Thymus (tissue), 11 donors: Measurements from ENCODE around the gene TGFB1. TPM values are rescaled to one million over a fixed set of nuclear protein-coding genes. Genes with fewer than 3 reads are reported as not detected.

Experiments
- DNase-seq, 9 donors: peaks; one replicate each; pipeline ENCODE4 v3.0.0-alpha.2; 2013; ENCODE audit warnings: low spot score in 9 of 9, low read depth in 6 of 9, missing footprints in 1 of 9
- H3K27ac ChIP-seq, 2 donors: one replicate each; pipeline ENCODE4 v1.5.1; 2013; ENCODE audit warnings: control low read depth in 1 of 2, low read depth in 1 of 2, low read length in 1 of 2, mild to moderate bottlenecking in 1 of 2, moderate library complexity in 1 of 2
- H3K27me3 ChIP-seq, 2 donors: one replicate each; pipeline ENCODE4 v1.5.1; 2013; ENCODE audit warnings: low read length in 1 of 2; ENCODE audit not compliant: control insufficient read depth in 2 of 2, insufficient read depth in 1 of 2
- H3K36me3 ChIP-seq, 2 donors: one replicate each; pipeline ENCODE4 v1.5.1; 2013; ENCODE audit warnings: low read length in 1 of 2, mild to moderate bottlenecking in 1 of 2, moderate library complexity in 1 of 2; ENCODE audit not compliant: control insufficient read depth in 2 of 2, insufficient read depth in 2 of 2
- H3K4me1 ChIP-seq, 2 donors: one replicate each; pipeline ENCODE4 v1.5.1; 2013; ENCODE audit warnings: low read length in 2 of 2; ENCODE audit not compliant: control insufficient read depth in 2 of 2, insufficient read depth in 2 of 2
- H3K4me3 ChIP-seq, 2 donors: one replicate each; pipeline ENCODE4 v1.5.1; 2013; ENCODE audit warnings: low read length in 2 of 2, control low read depth in 1 of 2, mild to moderate bottlenecking in 1 of 2
- H3K9me3 ChIP-seq, 2 donors: one replicate each; pipeline ENCODE4 v1.5.1; 2013; ENCODE audit warnings: low read length in 1 of 2, mild to moderate bottlenecking in 1 of 2; ENCODE audit not compliant: control insufficient read depth in 2 of 2, insufficient read depth in 1 of 2
- WGBS: extraction: QIAGEN DNeasy Blood & Tissue Kit; methylation state at CpG from one replicate; pipeline ENCODE4 v1.1.7; 2013; 5-methylcytosine and 5-hydroxymethylcytosine counted together
- polyA plus RNA-seq: library from polyadenylated mRNA; stranded (reverse); fragments of 200-250 nt; gene quantifications from one replicate; pipeline ENCODE4 v1.2.3, GENCODE V29; 2013
- total RNA-seq: library from RNA; stranded (reverse); fragments of 120-200 nt; gene quantifications from one replicate; pipeline ENCODE4 v1.2.4, GENCODE V29; 2013
- donor health status: healthy.

Gene TGFB1
- total and polyA plus RNA-seq, 2 donors: 5.0 to 24.8 TPM

DNA sequence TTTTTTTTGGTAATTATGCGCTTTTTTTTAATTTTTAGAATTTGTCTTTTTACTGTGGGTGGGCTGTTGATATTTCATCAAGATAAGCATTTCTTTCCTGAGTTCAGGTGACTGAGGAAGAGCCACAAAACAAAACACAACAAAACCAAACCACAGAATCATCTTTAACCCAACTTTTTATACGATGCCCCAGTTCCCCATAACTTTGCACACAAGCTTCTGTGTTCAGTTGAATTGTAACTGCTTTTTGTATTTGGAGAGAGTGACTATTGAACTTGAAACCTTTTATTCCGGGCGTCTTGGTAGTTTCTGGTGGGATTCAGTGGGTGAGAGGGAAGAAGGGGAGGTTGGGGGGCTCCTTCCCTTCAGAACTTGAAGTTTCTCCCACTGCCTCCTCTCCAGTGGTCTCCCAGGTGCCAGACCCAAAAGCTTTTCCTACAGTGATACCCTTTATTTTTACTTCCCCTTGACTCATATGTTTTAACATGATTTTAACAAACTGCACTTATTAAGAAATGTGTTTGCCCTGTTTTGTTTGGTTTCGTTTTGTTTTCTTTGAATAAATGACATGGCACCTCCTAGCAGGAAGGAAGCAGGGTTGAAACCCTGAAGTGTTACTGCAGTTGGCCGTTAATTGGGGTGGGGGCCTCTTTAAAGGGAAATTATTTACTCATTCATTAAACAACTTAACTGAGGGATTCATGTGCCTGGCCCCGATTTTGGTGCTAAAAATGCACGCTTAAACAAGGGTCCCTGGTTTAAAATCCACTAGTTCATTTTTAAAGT is 46.4 kb downstream of the TGFB1 start:
- H3K27me3 ChIP-seq: no peaks in the 10 kb centered on the region
- peak overlapping the region; percentile 92 to 96 for H3K27ac ChIP-seq
- peaks cover 45 to 53% of the 10 kb centered on the region in 2 donors for H3K36me3 ChIP-seq
- no peaks in the 10 kb centered on the region for H3K9me3 ChIP-seq
- peaks cover 43 to 76% of the 10 kb centered on the region in 2 donors for H3K4me1 ChIP-seq
- H3K4me3 ChIP-seq: peak overlapping the region; percentile 1 to 33
- peak in 7 of 9 donors; percentile 32 to 85 (median 56) for DNase-seq
- 8% methylated on average over 8 of the region's 8 CpGs for WGBS

DNA sequence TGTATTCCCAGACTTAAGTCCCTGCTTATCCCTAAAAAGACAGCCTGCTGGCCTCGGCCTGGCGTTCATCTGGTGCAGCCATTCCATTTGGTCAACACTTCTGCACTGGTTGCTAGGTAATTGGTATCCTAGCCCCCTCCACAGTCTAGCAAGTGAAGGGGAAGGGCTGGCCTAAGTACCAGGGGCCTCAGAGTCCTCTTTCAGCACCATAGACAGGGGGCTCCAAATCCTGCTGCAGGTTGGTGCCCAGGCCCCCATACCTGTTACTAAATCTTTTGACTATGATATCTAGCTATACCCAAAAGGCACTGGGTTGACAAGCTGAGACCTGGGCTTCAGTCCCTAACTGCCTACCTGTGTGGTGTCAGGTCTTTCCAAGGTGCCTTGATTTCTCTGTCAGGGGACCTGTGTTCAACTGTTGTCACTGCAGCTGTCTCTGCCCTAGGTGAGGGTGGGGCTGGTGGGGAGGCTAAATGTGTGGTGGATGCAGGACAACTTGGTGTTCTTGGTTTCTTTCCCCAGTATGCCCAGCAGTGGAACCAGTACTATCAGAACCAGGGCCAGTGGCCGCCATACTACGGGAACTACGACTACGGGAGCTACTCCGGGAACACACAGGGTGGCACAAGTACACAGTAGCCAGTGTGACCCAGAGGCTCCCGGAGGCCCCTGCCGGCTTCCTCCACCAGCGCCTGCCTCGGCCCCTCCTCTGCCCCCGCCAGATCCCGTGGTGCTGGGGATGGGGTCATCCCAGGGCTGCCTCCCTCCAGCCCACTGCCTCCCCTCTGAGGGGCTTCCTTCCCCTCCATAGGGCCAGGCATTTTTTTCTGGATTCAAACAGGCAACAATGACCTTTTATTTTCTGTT is 47.6 kb downstream of the TGFB1 start:
- peaks cover 43 to 76% of the 10 kb centered on the region in 2 donors for H3K4me1 ChIP-seq

DNA sequence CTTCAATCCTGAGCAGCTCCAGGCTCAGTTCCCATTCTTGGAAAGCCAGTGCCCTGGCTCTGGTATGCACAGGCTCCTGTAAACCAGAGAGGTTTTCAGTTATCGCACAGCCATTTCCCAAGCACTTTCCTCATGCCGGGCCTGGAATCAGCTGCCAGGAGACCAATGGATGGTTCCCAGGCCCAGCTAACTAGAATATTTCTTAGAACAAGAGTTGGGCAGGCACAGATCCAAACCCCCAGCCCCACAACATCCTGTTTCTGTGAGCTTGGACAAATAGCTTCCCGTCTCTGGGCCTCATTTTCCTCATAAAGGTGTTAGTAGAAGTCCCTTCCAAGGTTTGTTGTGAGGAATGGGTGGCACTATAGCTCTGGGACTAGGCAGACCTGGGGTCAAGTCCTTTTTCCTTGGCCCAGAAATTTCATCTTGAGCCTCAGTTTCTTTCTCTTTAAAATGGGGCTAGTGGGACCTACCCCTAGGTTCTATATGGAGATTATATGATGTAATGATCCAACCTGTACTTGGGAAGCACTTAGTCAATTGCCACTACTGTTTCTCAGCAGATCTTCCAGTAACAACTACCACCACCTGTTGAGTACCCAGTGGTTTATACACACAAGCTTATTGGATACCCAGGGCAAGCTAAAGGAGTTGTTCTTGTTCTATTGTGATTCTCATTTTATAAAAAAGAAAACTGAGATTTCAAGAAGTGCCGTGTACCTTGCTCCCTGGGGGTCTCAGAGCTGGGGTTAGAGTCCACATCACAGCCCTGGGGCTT is 48.8 kb downstream of the TGFB1 start:
- no peak overlapping the region for H3K27ac ChIP-seq
- peaks cover 35 to 70% of the 10 kb centered on the region in 2 donors for H3K4me1 ChIP-seq
- no peaks in the 10 kb centered on the region for H3K27me3 ChIP-seq
- H3K4me3 ChIP-seq: no peak overlapping the region
- 94% methylated on average over 4 of the region's 4 CpGs for WGBS
- DNase-seq: no peak
- peaks cover 63 to 73% of the 10 kb centered on the region in 2 donors for H3K36me3 ChIP-seq
- no peaks in the 10 kb centered on the region for H3K9me3 ChIP-seq

More for the DNA sequence above, 47.6 kb downstream of the TGFB1 start:
- Histone ChIP-seq H3K9me3 (no peaks in the 10 kb centered on the region), H3K36me3 (peaks cover 54 to 62% of the 10 kb centered on the region in 2 donors), H3K27me3 (no peaks in the 10 kb centered on the region), H3K27ac (peak overlapping the region; percentile 87 to 96), H3K4me3 (no peak overlapping the region)
- 75% methylated on average over 13 of the region's 13 CpGs for WGBS
- peak in 1 of 9 donors; percentile 35 for DNase-seq

DNA sequence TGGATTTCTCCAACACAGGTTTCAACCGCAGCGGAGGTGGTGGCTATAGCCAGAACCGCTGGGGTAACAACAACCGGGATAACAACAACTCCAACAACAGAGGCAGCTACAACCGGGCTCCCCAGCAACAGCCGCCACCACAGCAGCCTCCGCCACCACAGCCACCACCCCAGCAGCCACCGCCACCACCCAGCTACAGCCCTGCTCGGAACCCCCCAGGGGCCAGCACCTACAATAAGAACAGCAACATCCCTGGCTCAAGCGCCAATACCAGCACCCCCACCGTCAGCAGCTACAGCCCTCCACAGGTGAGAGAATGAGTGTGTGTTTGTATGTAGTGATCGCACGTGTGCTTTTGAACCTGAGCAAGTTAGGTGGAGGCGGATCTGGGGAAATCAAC is 49.8 kb downstream of the TGFB1 start:
- peaks cover 36 to 62% of the 10 kb centered on the region in 2 donors for H3K4me1 ChIP-seq
- 97% methylated on average over 14 of the region's 14 CpGs for WGBS
- H3K9me3 ChIP-seq: no peaks in the 10 kb centered on the region
- peaks cover 72 to 83% of the 10 kb centered on the region in 2 donors for H3K36me3 ChIP-seq
- no peak overlapping the region for H3K27ac ChIP-seq
- H3K4me3 ChIP-seq: no peak overlapping the region
- H3K27me3 ChIP-seq: no peaks in the 10 kb centered on the region
- no peak for DNase-seq

DNA sequence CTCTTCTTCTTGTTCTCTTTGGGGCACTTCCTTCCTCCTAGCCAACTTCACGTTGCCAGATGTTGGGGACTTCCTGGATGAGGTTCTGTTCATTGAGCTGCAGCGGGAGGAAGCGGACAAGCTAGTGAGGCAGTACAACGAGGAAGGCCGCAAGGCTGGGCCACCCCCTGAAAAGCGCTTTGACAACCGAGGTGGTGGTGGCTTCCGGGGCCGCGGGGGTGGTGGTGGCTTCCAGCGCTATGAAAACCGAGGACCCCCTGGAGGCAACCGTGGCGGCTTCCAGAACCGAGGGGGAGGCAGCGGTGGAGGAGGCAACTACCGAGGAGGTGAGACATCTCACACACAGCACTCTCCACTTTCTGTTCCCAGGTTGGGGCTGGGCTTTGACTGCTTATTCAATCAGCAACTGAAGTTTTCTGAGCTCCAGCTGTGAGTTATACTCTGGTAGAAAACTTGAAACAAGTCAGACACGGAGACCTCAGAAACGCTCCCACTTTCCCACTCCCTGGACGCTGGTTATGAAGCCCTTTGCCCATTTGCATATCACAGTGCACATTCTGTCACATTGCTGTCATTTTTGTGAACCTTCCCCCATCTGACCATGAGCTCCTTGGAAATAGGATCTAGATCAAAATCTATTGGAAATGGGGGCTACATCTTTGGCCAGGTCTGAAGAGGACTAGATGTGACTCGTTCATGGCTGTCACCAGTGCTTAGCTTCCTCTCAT is 50.9 kb downstream of the TGFB1 start:
- Histone ChIP-seq H3K27me3 (no peaks in the 10 kb centered on the region), H3K27ac (peak overlapping the region; percentile 3 to 57), H3K9me3 (no peaks in the 10 kb centered on the region), H3K36me3 (peaks cover 84 to 89% of the 10 kb centered on the region in 2 donors), H3K4me1 (peaks cover 26 to 53% of the 10 kb centered on the region in 2 donors), H3K4me3 (no peak overlapping the region)
- 68% methylated on average over 21 of the region's 21 CpGs for WGBS
- peak in 2 of 9 donors; percentile 20 to 48 for DNase-seq

DNA sequence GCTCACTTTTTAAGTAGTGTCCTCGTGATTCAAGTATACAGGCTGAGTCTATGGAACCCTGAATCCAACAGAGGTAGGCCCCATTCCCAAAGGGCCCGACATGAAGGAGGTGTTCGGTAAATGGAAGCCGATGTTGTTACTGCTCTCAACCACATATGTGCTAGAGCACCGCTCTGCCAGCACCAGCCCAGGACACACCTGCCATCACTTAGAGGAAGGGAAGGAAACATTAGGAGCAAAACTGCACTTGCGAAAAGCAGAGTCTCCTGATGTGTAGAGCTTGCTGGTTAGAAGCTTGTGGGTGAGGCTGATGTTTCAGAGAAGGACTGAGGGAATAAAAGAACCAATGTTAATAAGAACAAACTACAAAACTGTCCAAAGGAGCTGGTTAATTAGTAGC is 53.2 kb downstream of the TGFB1 start:
- Histone ChIP-seq H3K4me3 (no peak overlapping the region), H3K4me1 (peaks cover 7 to 46% of the 10 kb centered on the region in 2 donors), H3K27ac (no peak overlapping the region), H3K27me3 (no peaks in the 10 kb centered on the region), H3K9me3 (no peaks in the 10 kb centered on the region), H3K36me3 (peaks cover 94 to 96% of the 10 kb centered on the region in 2 donors)
- WGBS: 63% methylated on average over 6 of the region's 6 CpGs
- DNase-seq: no peak

DNA sequence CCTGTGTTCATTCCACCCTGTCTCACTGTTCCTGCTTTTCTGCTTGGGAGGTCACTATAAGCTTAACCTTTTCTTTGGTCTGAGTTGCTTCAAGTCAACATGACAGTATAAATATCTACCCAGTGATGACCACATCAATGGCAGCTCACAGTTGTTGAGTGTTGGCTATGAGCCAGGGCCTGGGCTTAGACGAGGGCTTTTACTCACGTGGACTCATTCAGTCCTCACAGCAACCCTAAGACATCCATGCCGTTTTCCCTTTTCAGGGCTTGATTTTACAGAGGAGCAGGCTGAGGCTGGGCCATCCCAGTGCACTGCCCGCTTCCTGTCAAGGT is 54.0 kb downstream of the TGFB1 start:
- peaks cover 5 to 40% of the 10 kb centered on the region in 2 donors for H3K4me1 ChIP-seq
- no peak for DNase-seq
- no peak overlapping the region for H3K4me3 ChIP-seq
- H3K36me3 ChIP-seq: peaks cover 94 to 96% of the 10 kb centered on the region in 2 donors
- H3K27me3 ChIP-seq: no peaks in the 10 kb centered on the region
- H3K9me3 ChIP-seq: no peaks in the 10 kb centered on the region
- peak overlapping the region in 1 of 2 donors; percentile 15 for H3K27ac ChIP-seq
- 45% methylated on average over 4 of the region's 4 CpGs for WGBS

DNA sequence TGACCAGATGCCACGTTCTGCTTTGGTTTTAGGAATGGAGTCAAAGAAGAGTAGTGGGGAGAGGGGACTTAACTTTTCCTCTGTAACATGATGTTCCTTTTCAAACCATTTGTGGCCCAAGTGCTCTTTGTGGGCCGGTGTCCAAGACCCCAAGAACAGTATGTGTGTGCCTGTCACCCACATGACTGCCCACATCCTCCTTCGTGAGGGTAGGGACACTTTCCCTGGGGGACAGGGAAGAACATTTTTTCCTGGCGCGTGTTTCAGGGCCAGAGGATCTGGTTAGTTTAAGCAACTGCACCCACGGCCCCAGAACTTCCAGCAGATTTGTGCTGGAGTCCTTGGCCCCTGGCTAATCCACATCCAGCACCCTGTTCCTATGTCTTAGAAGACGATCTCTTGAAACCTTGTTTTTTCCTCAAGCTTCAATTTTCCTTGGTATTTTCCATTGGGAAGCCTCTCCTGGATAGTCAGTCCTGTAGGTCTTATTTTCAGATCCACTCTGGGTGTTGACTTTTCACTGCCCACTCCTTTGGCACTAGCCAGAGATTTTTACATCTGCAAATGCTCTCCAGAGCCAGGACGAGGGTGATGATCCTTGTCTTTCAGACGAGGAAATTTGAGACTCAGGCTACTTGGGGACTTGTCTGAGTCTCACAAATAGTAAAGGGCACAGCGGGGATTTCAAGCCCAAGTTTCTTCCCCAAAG is 54.5 kb downstream of the TGFB1 start:
- 84% methylated on average over 10 of the region's 10 CpGs for WGBS
- no peaks in the 10 kb centered on the region for H3K9me3 ChIP-seq
- no peak for DNase-seq
- H3K4me3 ChIP-seq: no peak overlapping the region
- H3K36me3 ChIP-seq: peaks cover 94 to 96% of the 10 kb centered on the region in 2 donors
- no peak overlapping the region for H3K27ac ChIP-seq
- peaks cover 5 to 35% of the 10 kb centered on the region in 2 donors for H3K4me1 ChIP-seq
- no peaks in the 10 kb centered on the region for H3K27me3 ChIP-seq
